Nephron progenitor cell (in vitro differentiated cells): Measurements from ENCODE around the gene DLG4.

Experiments used
- DNase-seq: peaks from one replicate; pipeline ENCODE4 v3.0.0; 2021
- H3K27ac Mint-ChIP-seq: 2 replicates; pipeline ENCODE4 v1.8.0; 2021; ENCODE audit warnings: mild to moderate bottlenecking, moderate library complexity, mixed read lengths
- H3K27me3 Mint-ChIP-seq: 2 replicates; pipeline ENCODE4 v1.8.0; 2021; ENCODE audit warnings: mild to moderate bottlenecking, low read depth, mixed read lengths; ENCODE audit not compliant: poor library complexity
- H3K36me3 Mint-ChIP-seq: 2 replicates; pipeline ENCODE4 v1.8.0; 2021; ENCODE audit warnings: low read depth, mixed read lengths
- H3K4me1 Mint-ChIP-seq: 2 replicates; pipeline ENCODE4 v1.8.0; 2021; ENCODE audit warnings: mixed read lengths
- H3K4me3 Mint-ChIP-seq: 2 replicates; pipeline ENCODE4 v1.8.0; 2021; ENCODE audit warnings: mild to moderate bottlenecking, moderate library complexity, mixed read lengths
- H3K9me3 Mint-ChIP-seq: 2 replicates; pipeline ENCODE4 v1.8.0; 2021; ENCODE audit warnings: mild to moderate bottlenecking, moderate library complexity, mixed read lengths
- CTCF ChIP-seq: fragments of 200-600 bp; sonication (generic); IDR thresholded peaks from 2 replicates; pipeline ENCODE4 v1.5.0; 2021; ENCODE audit warnings: antibody characterized with exemption

DLG4 gene

DNA sequence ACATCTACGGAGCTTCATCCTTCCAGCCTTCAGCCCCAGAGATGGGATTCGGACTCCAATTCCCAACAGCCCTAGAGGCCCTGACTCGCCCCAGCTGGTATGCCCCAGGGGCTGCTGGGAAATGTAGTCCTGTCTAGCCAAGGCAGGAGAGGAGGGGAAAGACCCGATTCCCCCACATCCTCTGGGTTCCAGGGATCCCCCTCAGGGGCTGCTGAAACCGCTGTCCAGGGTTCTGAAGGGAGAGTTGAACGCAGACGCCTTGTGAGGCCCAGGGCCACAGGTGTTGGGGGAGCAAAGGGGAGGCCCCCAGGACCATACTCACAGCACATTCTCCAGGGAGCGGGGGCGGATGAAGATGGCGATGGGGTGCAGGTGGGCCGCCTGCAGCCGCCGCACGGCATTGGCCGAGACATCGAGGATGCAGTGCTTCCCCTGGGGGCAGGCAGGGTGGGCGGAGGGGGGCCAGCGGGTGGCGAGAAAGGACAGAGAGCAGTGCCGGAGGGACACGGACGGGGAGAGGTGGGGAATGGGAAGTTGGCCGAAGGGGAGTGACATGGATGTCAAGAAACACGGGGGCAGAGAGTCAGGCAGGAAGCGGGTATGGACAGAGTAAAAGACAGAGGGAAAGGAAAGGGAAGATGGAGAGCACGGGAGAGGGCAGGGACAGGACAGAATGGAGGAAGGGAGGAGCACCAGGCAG is 27.9 kb downstream of the DLG4 start:
- no peaks in the 10 kb centered on the region for H3K9me3 Mint-ChIP-seq
- peak overlapping the region; percentile 50 for H3K27ac Mint-ChIP-seq
- no peak overlapping the region for H3K4me3 Mint-ChIP-seq
- H3K36me3 Mint-ChIP-seq: peaks cover 47% of the 10 kb centered on the region
- DNase-seq: peak; percentile 67
- peaks cover 23% of the 10 kb centered on the region for H3K4me1 Mint-ChIP-seq
- no peak for TF ChIP-seq CTCF
- peaks cover 6% of the 10 kb centered on the region for H3K27me3 Mint-ChIP-seq

DNA sequence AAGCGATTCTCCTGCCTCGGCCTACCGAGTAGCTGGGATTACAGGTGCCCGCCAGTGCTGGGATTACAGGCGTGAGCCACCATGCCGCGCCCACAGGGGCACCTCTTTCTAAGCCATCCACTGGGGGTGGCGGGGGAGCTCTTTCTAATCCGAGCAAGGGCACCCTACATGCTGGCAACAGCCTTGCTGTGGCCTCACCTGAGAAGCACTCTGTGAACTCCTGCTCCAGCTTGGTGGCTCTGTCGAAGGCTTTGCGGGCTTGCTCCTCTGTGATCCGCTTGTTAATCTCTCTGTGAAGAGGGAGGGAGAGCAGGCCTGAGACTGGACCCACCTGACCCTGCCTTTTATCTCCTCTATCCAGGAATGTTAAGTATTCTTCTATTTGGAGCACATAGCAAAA is 28.6 kb downstream of the DLG4 start:
- Mint-ChIP-seq H3K4me3 (no peak overlapping the region), H3K9me3 (no peaks in the 10 kb centered on the region), H3K27ac (no peak overlapping the region), H3K36me3 (peaks cover 41% of the 10 kb centered on the region), H3K27me3 (peaks cover 6% of the 10 kb centered on the region), H3K4me1 (peaks cover 29% of the 10 kb centered on the region)
- DNase-seq: no peak
- no peak for TF ChIP-seq CTCF

GRCh38 chr17:7190276-7190917 is 29.2 kb downstream of the DLG4 start:
- no peak for TF ChIP-seq CTCF
- Mint-ChIP-seq H3K36me3 (peaks cover 38% of the 10 kb centered on the region), H3K27me3 (peaks cover 6% of the 10 kb centered on the region), H3K27ac (no peak overlapping the region), H3K9me3 (no peaks in the 10 kb centered on the region), H3K4me1 (peaks cover 26% of the 10 kb centered on the region), H3K4me3 (no peak overlapping the region)
- no peak for DNase-seq

- no peak for DNase-seq
- Mint-ChIP-seq H3K36me3 (peaks cover 16% of the 10 kb centered on the region), H3K27me3 (peaks cover 6% of the 10 kb centered on the region), H3K4me1 (peaks cover 25% of the 10 kb centered on the region), H3K9me3 (no peaks in the 10 kb centered on the region), H3K27ac (peak overlapping the region; percentile 86), H3K4me3 (no peak overlapping the region)
- TF ChIP-seq CTCF: no peak
Observed at GRCh38 chr17:7186241-7186640, 33.4 kb downstream of the DLG4 start.

- TF ChIP-seq CTCF: no peak
- H3K4me1 Mint-ChIP-seq: peaks cover 23% of the 10 kb centered on the region
- no peak overlapping the region for H3K27ac Mint-ChIP-seq
- peaks cover 6% of the 10 kb centered on the region for H3K27me3 Mint-ChIP-seq
- no peak overlapping the region for H3K4me3 Mint-ChIP-seq
- H3K9me3 Mint-ChIP-seq: no peaks in the 10 kb centered on the region
- peaks cover 11% of the 10 kb centered on the region for H3K36me3 Mint-ChIP-seq
- no peak for DNase-seq
Observed at GRCh38 chr17:7184647-7185046, 35.0 kb downstream of the DLG4 start.

- Mint-ChIP-seq H3K4me3 (no peak overlapping the region), H3K27me3 (peaks cover 6% of the 10 kb centered on the region), H3K9me3 (no peaks in the 10 kb centered on the region), H3K4me1 (peaks cover 21% of the 10 kb centered on the region), H3K36me3 (peaks cover 6% of the 10 kb centered on the region), H3K27ac (peak overlapping the region; percentile 86)
- DNase-seq: no peak
- no peak for TF ChIP-seq CTCF
Observed at GRCh38 chr17:7184091-7184488, 35.5 kb downstream of the DLG4 start.
